Endothelial cell (in vitro differentiated cells): ENCODE data around the gene SPTLC1. TPM values are rescaled to one million over a fixed set of nuclear protein-coding genes. Genes with fewer than 3 reads are reported as not detected.
A peak's percentile ranks its signal among the peaks of the same experiment; 100 is the strongest.
"Not testable (repeated sequence)": the region's sequence is repeated elsewhere in the genome, so short reads cannot be mapped to it uniquely, and the experiment has no call there.

ENCODE experiments used
- DNase-seq: peaks from one replicate; pipeline ENCODE4 v3.0.0; 2021; ENCODE audit warnings: low spot score
- H3K27ac Mint-ChIP-seq: one replicate; pipeline ENCODE4 v1.8.0; 2021; ENCODE audit warnings: mixed read lengths, inconsistent platforms; ENCODE audit not compliant: unreplicated experiment
- H3K27me3 Mint-ChIP-seq: one replicate; pipeline ENCODE4 v1.8.0; 2021; ENCODE audit warnings: mild to moderate bottlenecking, moderate library complexity, mixed read lengths, inconsistent platforms; ENCODE audit not compliant: unreplicated experiment
- H3K36me3 Mint-ChIP-seq: one replicate; pipeline ENCODE4 v1.8.0; 2021; ENCODE audit warnings: mild to moderate bottlenecking, low read depth, mixed read lengths, inconsistent platforms; ENCODE audit not compliant: unreplicated experiment
- H3K4me1 Mint-ChIP-seq: one replicate; pipeline ENCODE4 v1.8.0; 2021; ENCODE audit warnings: mild to moderate bottlenecking, mixed read lengths, inconsistent platforms; ENCODE audit not compliant: unreplicated experiment
- H3K4me3 Mint-ChIP-seq: one replicate; pipeline ENCODE4 v1.8.0; 2021; ENCODE audit warnings: mild to moderate bottlenecking, mixed read lengths, inconsistent platforms; ENCODE audit not compliant: unreplicated experiment
- H3K9me3 Mint-ChIP-seq: one replicate; pipeline ENCODE4 v1.8.0; 2021; ENCODE audit warnings: mixed read lengths, inconsistent platforms; ENCODE audit not compliant: unreplicated experiment
- total RNA-seq: library from RNA; stranded (reverse); fragmentation: NEBNext Ultra II Directional; extraction: Animal tissue kit (Norgen Biotek cat#: 25700); gene quantifications from one replicate; pipeline ENCODE4 v1.2.1, GENCODE V29; 2021; ENCODE audit not compliant: unreplicated experiment
- TF ChIP-seq, protein P1 (sequence below): fragments of 200-600 bp; sonication (generic); IDR thresholded peaks from one replicate; pipeline ENCODE4 v1.5.0; 2021; ENCODE audit warnings: antibody characterized with exemption; ENCODE audit not compliant: unreplicated experiment

Gene SPTLC1
- total RNA-seq, 1 donor from 2014 or later = 69.2 TPM

DNA sequence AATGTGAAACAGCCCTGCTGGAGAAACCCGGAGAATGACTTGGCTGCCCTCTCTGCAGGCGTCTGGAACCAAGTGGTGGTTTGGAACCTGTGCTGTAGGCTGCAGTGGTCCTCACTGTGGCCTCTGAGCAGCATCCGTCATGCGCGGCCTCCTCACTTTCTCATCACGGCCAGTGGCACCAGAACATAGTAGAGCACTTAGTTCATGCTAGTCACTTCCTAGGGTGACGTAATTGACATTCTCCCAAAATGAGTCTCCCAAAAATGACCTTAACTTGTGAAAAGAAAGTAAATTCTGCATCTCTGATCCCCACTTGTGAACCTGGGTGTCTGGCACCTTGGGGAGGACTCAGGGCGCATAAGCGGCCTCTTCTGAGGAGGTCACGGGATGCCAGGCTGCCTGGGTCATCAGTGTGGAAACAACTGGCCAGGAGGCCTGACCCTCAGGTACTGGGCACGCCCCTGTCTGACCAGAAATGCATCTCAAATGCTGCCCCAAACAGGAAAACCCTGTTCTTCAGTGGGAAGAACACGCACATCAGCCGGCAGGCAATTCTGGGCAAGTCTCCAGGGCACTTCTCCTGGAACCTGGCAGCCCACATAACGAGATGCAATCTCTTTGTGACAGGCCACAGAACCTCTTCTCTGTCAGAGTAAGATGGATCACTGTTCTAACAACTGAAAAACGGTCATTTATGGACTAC lies 36.6 kb upstream of the SPTLC1 start:
- Mint-ChIP-seq H3K27me3 (peaks cover 2% of the 10 kb centered on the region), H3K9me3 (no peaks in the 10 kb centered on the region), H3K4me3 (no peak overlapping the region), H3K4me1 (peaks cover 20% of the 10 kb centered on the region), H3K36me3 (no peaks in the 10 kb centered on the region), H3K27ac (no peak overlapping the region)
- DNase-seq = no peak
- TF ChIP-seq, protein P1, sequence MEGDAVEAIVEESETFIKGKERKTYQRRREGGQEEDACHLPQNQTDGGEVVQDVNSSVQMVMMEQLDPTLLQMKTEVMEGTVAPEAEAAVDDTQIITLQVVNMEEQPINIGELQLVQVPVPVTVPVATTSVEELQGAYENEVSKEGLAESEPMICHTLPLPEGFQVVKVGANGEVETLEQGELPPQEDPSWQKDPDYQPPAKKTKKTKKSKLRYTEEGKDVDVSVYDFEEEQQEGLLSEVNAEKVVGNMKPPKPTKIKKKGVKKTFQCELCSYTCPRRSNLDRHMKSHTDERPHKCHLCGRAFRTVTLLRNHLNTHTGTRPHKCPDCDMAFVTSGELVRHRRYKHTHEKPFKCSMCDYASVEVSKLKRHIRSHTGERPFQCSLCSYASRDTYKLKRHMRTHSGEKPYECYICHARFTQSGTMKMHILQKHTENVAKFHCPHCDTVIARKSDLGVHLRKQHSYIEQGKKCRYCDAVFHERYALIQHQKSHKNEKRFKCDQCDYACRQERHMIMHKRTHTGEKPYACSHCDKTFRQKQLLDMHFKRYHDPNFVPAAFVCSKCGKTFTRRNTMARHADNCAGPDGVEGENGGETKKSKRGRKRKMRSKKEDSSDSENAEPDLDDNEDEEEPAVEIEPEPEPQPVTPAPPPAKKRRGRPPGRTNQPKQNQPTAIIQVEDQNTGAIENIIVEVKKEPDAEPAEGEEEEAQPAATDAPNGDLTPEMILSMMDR = no peak

DNA sequence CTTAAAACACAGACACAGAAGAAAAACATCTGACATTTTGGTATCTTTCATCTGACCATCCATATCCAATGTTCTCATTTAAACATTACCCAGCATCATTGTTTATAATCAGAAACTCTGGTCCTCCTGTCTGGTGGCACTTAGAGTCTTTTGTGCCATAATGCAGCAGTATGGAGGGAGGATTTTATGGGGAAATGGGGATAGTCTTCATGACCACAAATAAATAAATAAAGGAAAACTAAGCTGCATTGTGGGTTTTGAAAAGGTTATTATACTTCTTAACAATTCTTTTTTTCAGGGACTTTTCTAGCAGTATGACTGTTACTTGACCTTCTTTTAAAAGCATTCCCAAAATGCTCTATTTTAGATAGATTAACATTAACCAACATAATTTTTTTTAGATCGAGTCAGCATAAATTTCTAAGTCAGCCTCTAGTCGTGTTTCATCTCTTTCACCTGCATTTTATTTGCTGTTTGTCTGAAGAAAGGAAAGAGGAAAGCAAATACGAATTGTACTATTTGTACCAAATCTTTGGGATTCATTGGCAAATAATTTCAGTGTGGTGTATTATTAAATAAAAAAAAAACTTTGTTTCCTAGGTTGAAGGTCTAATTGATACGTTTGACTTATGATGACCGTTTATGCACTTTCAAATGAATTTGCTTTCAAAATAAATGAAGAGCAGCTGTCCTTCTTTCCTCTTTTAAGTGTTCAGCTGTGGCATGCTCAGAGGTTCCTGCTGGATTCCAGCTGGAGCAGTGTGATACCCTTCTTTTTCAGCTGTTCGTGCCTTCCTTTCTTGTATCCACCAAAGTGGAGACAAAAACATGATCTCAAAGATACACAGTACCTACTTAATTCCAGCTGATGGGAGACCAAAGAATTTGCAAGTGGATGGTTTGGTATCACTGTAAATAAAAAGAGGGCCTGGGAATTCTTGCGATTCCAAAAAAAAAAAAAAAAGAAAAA lies 35.6 kb upstream of the SPTLC1 start:
- H3K4me1 Mint-ChIP-seq = peaks cover 30% of the 10 kb centered on the region
- DNase-seq, H3K27ac Mint-ChIP-seq, H3K9me3 Mint-ChIP-seq, H3K27me3 Mint-ChIP-seq, H3K36me3 Mint-ChIP-seq, H3K4me3 Mint-ChIP-seq: not testable (repeated sequence)

DNA sequence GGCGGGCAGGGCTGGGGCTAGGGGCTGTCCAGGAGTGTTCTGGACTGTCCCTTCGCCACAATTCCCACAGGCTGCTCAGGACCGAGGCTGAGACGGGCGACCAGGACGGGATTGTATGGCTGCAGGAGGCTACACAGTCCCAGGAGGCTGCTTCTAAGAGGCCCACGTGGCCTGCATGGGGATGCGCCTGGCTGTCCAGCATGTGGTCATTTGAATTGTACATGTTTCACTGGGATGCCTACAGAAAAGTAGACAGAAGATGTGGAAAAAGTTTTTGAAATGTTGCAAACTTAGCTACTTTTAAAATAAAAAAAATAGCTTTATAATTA lies 32.6 kb upstream of the SPTLC1 start:
- no peak for DNase-seq
- Mint-ChIP-seq H3K27ac (peak overlapping the region; percentile 93), H3K27me3 (peaks cover 5% of the 10 kb centered on the region), H3K4me1 (peaks cover 42% of the 10 kb centered on the region), H3K9me3 (no peaks in the 10 kb centered on the region), H3K4me3 (no peak overlapping the region), H3K36me3 (no peaks in the 10 kb centered on the region)
- TF ChIP-seq, protein P1 = no peak

GRCh38 chr9:92147030-92147851 lies 32.0 kb upstream of the SPTLC1 start:
- Mint-ChIP-seq H3K27me3 (peaks cover 7% of the 10 kb centered on the region), H3K4me1 (peaks cover 42% of the 10 kb centered on the region)

GRCh38 chr9:92146610-92147009 lies 31.4 kb upstream of the SPTLC1 start:
- peaks cover 9% of the 10 kb centered on the region for H3K27me3 Mint-ChIP-seq
- H3K36me3 Mint-ChIP-seq = no peaks in the 10 kb centered on the region
- no peak overlapping the region for H3K4me3 Mint-ChIP-seq
- peak overlapping the region; percentile 93 for H3K27ac Mint-ChIP-seq
- DNase-seq = no peak
- TF ChIP-seq, protein P1 = no peak
- peaks cover 42% of the 10 kb centered on the region for H3K4me1 Mint-ChIP-seq
- H3K9me3 Mint-ChIP-seq = no peaks in the 10 kb centered on the region

More at GRCh38 chr9:92147030-92147851, 32.0 kb upstream of the SPTLC1 start:
- TF ChIP-seq, protein P1 = no peak
- no peak overlapping the region for H3K4me3 Mint-ChIP-seq
- H3K9me3 Mint-ChIP-seq = no peaks in the 10 kb centered on the region
- no peak for DNase-seq
- H3K36me3 Mint-ChIP-seq = no peaks in the 10 kb centered on the region
- H3K27ac Mint-ChIP-seq = peak overlapping the region; percentile 93

DNA sequence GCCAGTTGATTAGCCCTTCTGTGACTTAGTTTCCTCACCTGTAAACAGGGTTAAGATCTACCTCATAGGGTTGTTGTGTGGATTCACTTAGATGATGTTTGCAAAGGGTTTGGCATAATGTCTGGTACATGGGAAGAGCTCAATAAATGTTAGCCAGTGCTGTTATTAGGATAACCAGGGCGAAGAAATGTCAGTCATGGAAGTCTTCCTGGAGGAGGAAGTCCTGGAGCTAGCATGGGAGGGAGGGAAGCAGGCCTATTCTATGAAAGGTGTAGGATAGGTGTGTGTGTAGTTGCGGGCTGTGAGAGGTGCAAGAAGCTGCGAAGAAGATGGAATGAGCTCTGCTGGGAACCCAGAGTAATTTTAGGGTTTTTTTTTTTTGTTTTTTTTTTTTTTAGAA lies 30.6 kb upstream of the SPTLC1 start:
- H3K9me3 Mint-ChIP-seq, H3K4me3 Mint-ChIP-seq, H3K36me3 Mint-ChIP-seq, DNase-seq, H3K27me3 Mint-ChIP-seq: not testable (repeated sequence)
- Mint-ChIP-seq H3K4me1 (peaks cover 45% of the 10 kb centered on the region), H3K27ac (peak overlapping the region; percentile 40)
